BJ (cell line): ENCODE measurements around the gene CIC. TPM values are rescaled to one million over a fixed set of nuclear protein-coding genes. Genes with fewer than 3 reads are reported as not detected.
A peak's percentile ranks its signal among the peaks of the same experiment; 100 is the strongest.

ENCODE experiments used
- CTCF ChIA-PET: fragments of 350-600 bp; formaldehyde crosslinking; extraction: SDS; loops from one replicate; lab custom pipeline; 2021; ENCODE audit warnings: antibody characterized with exemption, inconsistent platforms; lab: Yijun Ruan, JAX
- POLR2A ChIA-PET: fragments of 300-600 bp; sonication (Branson Sonifier 250); formaldehyde crosslinking; extraction: SDS; loops from one replicate; lab custom pipeline; 2021; ENCODE audit warnings: antibody characterized with exemption; lab: Charles Lee
- DNase-seq: peaks from one replicate; pipeline ENCODE4 v3.0.0-alpha.2; 2011; ENCODE audit warnings: low read depth
- H3K27me3 ChIP-seq: 2 replicates; pipeline ENCODE4 v1.6.0; 2011; ENCODE audit warnings: low read length; ENCODE audit not compliant: control insufficient read depth, insufficient read depth
- H3K36me3 ChIP-seq: 2 replicates; pipeline ENCODE4 v1.5.1; 2011; ENCODE audit warnings: low read length; ENCODE audit not compliant: control insufficient read depth, insufficient read depth
- H3K4me3 ChIP-seq: 2 replicates; pipeline ENCODE4 v1.5.1; 2011; ENCODE audit warnings: low read depth, mild to moderate bottlenecking, control low read depth, low read length
- CTCF ChIP-seq: IDR thresholded peaks from 2 replicates; pipeline ENCODE4 v1.5.1; 2011; ENCODE audit warnings: low read depth, mild to moderate bottlenecking, control low read depth, inconsistent platforms, low read length, moderate library complexity; ENCODE audit not compliant: insufficient read depth
- polyA plus RNA-seq: library from polyadenylated mRNA; depleted of rRNA; stranded (reverse); fragments of >200 nt; gene quantifications from 2 replicates; pipeline ENCODE4 v1.2.3, GENCODE V29; 2011

The CIC gene
- polyA plus RNA-seq, 1 experiment = 7.0 TPM

- CTCF ChIA-PET = interaction anchor here (0.5 to 1.5 kb wide), 6 partner anchors 8 to 212 kb away, joined by 3 to 5 read pairs (median 3); no protein-coding TSS in a partner anchor
- H3K4me3 ChIP-seq = no peak overlapping the region
- DNase-seq = no peak
- H3K36me3 ChIP-seq = no peaks in the 10 kb centered on the region
- POLR2A ChIA-PET = no interaction called here
- peaks cover 7% of the 10 kb centered on the region for H3K27me3 ChIP-seq
- peak; percentile 35; the same call in 1 of the 2 replicates for TF ChIP-seq CTCF
These were observed 45.0 kb downstream of the CIC start for GRCh38 chr19:42313840-42314755.

- ChIA-PET POLR2A (no interaction called here), CTCF (interaction anchor here (0.5 to 1.5 kb wide), 3 partner anchors 8 to 260 kb away, joined by 3 to 5 read pairs (median 5); no protein-coding TSS in a partner anchor)
- Histone ChIP-seq H3K27me3 (peaks cover 8% of the 10 kb centered on the region), H3K4me3 (no peak overlapping the region), H3K36me3 (no peaks in the 10 kb centered on the region)
- no peak for TF ChIP-seq CTCF
- no peak for DNase-seq
These were observed 46.0 kb downstream of the CIC start for GRCh38 chr19:42315024-42315423.

GRCh38 chr19:42316223-42317211, 47.5 kb downstream of the CIC start:
- no peak for DNase-seq
- CTCF ChIA-PET = interaction anchor here (1.0 kb wide), 2 partner anchors 14 to 203 kb away, joined by 3 read pairs; partner anchors contain the start of gene PAFAH1B3
- peaks cover 11% of the 10 kb centered on the region for H3K27me3 ChIP-seq
- H3K4me3 ChIP-seq = no peak overlapping the region
- no peaks in the 10 kb centered on the region for H3K36me3 ChIP-seq
- no peak for TF ChIP-seq CTCF
- POLR2A ChIA-PET = interaction anchor here (0.6 kb wide), 1 partner anchor 59 kb away, joined by 13 read pairs; no protein-coding TSS in a partner anchor

- no peak for DNase-seq
- H3K36me3 ChIP-seq = no peaks in the 10 kb centered on the region
- ChIA-PET CTCF (no interaction called here), POLR2A (no interaction called here)
- no peak for TF ChIP-seq CTCF
- H3K4me3 ChIP-seq = no peak overlapping the region
- H3K27me3 ChIP-seq = peaks cover 13% of the 10 kb centered on the region
These were observed 48.5 kb downstream of the CIC start for GRCh38 chr19:42317535-42317934.
